ENCODE results near the gene CASZ1. TPM values are rescaled to one million over a fixed set of nuclear protein-coding genes. Genes with fewer than 3 reads are reported as not detected.
A peak's percentile ranks its signal among the peaks of the same experiment; 100 is the strongest.

Gene CASZ1
- total RNA-seq, 4 donors from 2014 or later, result 39.1 to 215 (median 115) TPM

DNA sequence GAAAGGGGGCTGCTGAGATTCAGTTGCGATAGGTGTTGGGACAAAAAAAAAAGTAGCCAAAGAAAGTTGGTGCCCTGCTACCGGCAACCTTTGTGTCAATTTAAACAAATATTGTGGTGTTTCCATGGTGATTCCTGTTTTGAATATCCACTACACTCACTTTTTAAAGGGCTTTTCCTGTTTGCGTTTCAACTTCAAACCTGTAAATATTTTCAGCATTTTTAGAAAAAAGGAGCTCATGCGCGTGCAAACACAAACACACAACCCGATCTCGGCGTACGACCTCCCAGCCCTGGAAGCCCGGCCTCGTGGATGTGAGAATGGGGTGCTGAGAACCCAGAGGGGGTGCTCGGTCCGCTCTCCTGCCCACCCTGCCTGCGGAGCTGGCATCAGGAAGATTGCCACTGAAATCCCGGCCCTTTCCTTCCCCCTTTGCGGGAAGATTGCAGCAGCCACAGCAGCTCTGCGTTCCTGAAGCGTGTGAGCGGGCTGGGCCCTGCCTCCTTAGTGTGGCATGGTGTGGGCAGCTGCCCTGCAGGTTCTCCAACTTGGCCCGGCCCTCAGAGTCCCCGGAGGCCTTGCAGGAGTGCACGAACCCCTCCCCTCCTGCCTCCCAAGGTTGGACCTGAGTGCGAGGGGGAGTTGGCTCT is 34.8 kb downstream of the CASZ1 start:
- H3K4me3 ChIP-seq, result no peak overlapping the region
- H3K27me3 ChIP-seq, result no peaks in the 10 kb centered on the region
- H3K9me3 ChIP-seq, result no peaks in the 10 kb centered on the region
- TF ChIP-seq, protein P1, sequence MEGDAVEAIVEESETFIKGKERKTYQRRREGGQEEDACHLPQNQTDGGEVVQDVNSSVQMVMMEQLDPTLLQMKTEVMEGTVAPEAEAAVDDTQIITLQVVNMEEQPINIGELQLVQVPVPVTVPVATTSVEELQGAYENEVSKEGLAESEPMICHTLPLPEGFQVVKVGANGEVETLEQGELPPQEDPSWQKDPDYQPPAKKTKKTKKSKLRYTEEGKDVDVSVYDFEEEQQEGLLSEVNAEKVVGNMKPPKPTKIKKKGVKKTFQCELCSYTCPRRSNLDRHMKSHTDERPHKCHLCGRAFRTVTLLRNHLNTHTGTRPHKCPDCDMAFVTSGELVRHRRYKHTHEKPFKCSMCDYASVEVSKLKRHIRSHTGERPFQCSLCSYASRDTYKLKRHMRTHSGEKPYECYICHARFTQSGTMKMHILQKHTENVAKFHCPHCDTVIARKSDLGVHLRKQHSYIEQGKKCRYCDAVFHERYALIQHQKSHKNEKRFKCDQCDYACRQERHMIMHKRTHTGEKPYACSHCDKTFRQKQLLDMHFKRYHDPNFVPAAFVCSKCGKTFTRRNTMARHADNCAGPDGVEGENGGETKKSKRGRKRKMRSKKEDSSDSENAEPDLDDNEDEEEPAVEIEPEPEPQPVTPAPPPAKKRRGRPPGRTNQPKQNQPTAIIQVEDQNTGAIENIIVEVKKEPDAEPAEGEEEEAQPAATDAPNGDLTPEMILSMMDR (IDR thresholded peaks at IDR 0.05), result no peak
- TF ChIP-seq POLR2A (IDR thresholded peaks at IDR 0.05) (peak; percentile 61), POLR2AphosphoS5 (IDR thresholded peaks at IDR 0.05) (peak in 2 of 3 donors; percentile 47 to 48), EP300 (IDR thresholded peaks at IDR 0.05; ENCODE audit: low read depth) (no peak)
- intact Hi-C loops (cut with DNase I; ENCODE audit: low total_unique reads), result no loop called here
- H3K4me1 ChIP-seq, result peaks cover 51 to 92% (median 87%) of the 10 kb centered on the region in 4 donors
- H3K36me3 ChIP-seq, result no peaks in the 10 kb centered on the region
- peak overlapping the region; percentile 80 to 87 (median 86) for H3K27ac ChIP-seq
- 30 to 40% methylated on average over 3 to 23 of the region's 23 CpGs for WGBS, 2 donors (ENCODE audit: low coverage in 1 of 2)
- in situ Hi-C loops (cut with MboI; ENCODE audit: low pct_ligation_motif_present in 1 of 4, low pct_unique_long_range_greater_than_20kb in 1 of 4, low sequenced_read_pairs in 3 of 4), result no loop called here
- peak; percentile 68 for DNase-seq

DNA sequence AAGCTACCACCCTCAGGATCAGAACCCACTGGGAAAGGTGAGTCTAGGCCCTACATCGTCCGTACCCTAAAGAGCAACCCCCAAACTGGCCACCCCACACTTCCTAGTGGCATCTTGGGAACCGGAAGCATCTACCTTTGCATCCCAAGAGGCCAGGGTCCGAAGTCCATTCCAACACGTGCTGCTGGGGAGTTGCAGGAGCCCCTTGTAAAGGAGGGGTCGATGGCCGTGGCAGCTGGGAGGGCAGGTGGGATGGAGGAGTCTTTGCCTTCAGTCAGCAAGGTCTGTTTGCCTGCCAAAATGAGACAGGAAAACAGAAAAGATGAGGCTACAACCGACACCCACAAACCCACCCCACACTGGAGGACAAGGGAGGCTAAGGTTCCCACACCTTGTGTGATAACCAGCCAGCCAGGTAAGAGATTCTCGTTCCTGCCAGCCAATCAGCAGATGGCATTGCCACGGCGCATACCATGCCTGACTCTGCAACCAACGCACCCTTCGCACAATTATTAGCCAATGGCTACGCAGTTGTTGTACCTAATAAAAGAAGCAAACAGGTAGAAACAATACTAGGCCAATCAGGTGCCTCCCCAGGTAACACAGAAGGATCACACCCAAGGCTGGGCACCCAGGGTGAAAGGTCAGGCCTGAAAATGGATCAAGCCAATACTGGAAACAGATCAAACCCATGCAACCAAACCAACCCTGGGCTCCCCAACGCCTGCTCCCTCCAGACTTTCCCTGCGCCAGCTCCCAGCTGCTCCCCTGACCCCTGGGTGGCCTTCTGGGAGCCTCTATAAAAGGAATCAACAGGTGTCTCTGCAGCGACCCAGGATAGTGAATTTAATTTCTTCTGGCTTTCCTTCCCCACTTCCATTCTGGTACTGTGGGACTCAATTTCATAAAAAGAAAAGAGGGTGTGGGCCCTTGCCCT is 35.6 kb downstream of the CASZ1 start:
- H3K4me1 ChIP-seq, result peaks cover 52 to 92% (median 87%) of the 10 kb centered on the region in 4 donors
- 45 to 62% methylated on average over 4 to 17 of the region's 17 CpGs for WGBS, 2 donors (ENCODE audit: low coverage in 1 of 2)
- H3K9me3 ChIP-seq, result no peaks in the 10 kb centered on the region
- intact Hi-C loops (cut with DNase I; ENCODE audit: low total_unique reads) (no loop called here), in situ Hi-C loops (cut with MboI; ENCODE audit: low pct_ligation_motif_present in 1 of 4, low pct_unique_long_range_greater_than_20kb in 1 of 4, low sequenced_read_pairs in 3 of 4) (no loop called here)
- H3K27ac ChIP-seq, result peak overlapping the region; percentile 80 to 87 (median 86)
- H3K36me3 ChIP-seq, result no peaks in the 10 kb centered on the region
- TF ChIP-seq POLR2A (IDR thresholded peaks at IDR 0.05) (no peak), EP300 (IDR thresholded peaks at IDR 0.05; ENCODE audit: low read depth) (no peak), POLR2AphosphoS5 (IDR thresholded peaks at IDR 0.05) (no peak)
- TF ChIP-seq, protein P1 (IDR thresholded peaks at IDR 0.05), result no peak
- DNase-seq, result no peak
- H3K4me3 ChIP-seq, result no peak overlapping the region
- H3K27me3 ChIP-seq, result no peaks in the 10 kb centered on the region

DNA sequence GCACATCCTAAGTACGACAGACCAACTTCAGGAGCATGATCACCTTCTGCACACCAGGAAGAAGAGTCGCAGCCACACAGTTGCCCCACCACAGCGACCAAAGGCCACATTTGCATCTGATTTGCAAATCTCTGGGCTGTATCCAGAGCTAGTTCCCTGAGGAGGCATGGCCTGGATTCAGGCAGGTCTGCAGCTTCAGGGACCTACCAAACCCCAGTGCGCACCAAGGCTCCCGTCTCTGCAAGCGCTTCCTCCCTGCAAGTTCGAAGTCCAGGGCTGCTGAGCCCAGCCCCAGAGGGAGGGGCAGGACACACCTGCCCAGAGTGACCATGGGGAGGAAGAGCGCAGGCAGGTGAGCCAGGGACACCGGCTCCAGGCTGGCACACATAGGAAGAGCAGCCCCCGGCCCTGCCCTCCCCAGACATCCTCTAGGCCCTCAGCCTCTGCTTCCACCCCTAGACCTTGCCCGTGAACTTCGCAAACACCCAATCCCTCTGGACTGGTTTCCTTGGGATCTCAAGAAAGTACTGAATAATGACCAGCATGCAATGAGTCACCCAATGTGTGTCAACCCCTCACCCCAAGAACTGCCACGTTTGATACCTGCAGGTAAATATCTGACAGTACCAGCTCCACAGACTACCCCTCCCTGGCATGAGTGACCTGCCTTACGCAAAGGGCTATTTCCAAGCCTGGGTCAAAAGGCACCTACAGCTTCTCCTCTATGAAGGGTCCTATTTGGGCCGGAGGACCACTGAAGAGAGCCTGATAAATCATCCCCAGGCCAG is 36.8 kb downstream of the CASZ1 start:
- Histone ChIP-seq H3K27ac (peak overlapping the region; percentile 80 to 87 (median 86)), H3K9me3 (no peaks in the 10 kb centered on the region), H3K36me3 (no peaks in the 10 kb centered on the region), H3K4me1 (peaks cover 54 to 86% (median 82%) of the 10 kb centered on the region in 4 donors), H3K27me3 (no peaks in the 10 kb centered on the region), H3K4me3 (no peak overlapping the region)
- 55% methylated on average over 15 of the region's 15 CpGs; no CpG with 5 or more reads in 1 of the 2 donors for WGBS, 2 donors (ENCODE audit: low coverage in 1 of 2)
- intact Hi-C loops (cut with DNase I; ENCODE audit: low total_unique reads), result no loop called here
- peak; percentile 91 for DNase-seq
- in situ Hi-C loops (cut with MboI; ENCODE audit: low pct_ligation_motif_present in 1 of 4, low pct_unique_long_range_greater_than_20kb in 1 of 4, low sequenced_read_pairs in 3 of 4), result no loop called here
- TF ChIP-seq EP300 (IDR thresholded peaks at IDR 0.05; ENCODE audit: low read depth) (no peak), POLR2A (IDR thresholded peaks at IDR 0.05) (peak; percentile 80), POLR2AphosphoS5 (IDR thresholded peaks at IDR 0.05) (peak; percentile 63 to 88 (median 79))
- TF ChIP-seq, protein P1 (IDR thresholded peaks at IDR 0.05), result no peak
